Pericardium fibroblast (primary cell): ENCODE results near the gene MLX. TPM values are rescaled to one million over a fixed set of nuclear protein-coding genes. Genes with fewer than 3 reads are reported as not detected.

ENCODE experiments used
- total RNA-seq: library from RNA; depleted of rRNA; stranded (reverse); fragments of >200 nt; gene quantifications from 2 replicates; pipeline ENCODE4 v1.2.3, GENCODE V29; 2015

Gene MLX, protein sequence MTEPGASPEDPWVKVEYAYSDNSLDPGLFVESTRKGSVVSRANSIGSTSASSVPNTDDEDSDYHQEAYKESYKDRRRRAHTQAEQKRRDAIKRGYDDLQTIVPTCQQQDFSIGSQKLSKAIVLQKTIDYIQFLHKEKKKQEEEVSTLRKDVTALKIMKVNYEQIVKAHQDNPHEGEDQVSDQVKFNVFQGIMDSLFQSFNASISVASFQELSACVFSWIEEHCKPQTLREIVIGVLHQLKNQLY
- 32.6 and 34.0 TPM in 2 replicates for total RNA-seq

DNA sequence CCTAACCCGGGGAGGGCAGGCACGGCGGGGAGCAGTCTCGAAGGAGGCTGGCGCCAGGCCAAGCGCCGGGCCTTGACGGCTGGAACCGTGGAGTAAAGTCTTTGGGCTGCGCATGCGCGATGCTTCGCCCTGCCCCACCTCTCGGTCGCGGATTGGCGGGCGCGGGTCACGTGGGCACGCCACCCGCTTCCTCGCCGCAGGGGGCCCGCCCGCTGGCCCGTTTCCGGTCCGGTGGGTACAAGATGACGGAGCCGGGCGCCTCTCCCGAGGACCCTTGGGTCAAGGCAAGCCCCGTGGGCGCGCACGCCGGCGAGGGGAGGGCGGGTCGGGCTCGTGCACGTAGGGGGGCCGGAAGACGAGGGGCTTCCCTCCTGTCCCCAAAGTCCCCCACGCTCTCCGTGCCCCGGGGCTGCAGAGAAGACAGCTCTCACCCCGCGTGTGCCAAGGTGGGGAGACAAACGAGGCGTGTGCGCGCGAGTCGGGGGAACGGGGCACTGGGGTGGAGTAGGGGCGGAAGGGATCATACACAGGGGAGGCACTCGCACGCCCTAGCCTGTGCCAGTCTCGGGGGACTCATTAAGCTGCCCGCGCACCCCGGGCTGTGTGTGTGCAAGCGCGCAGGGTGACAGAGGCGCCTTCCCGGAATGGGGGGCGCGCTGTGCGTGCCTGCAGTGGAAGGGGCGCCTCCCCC lies at the start of gene MLX:
MLX (plus strand) TSS at position 218 of the 691 bp plus-strand sequence; CDS start at position 243, 25 bp downstream.

DNA sequence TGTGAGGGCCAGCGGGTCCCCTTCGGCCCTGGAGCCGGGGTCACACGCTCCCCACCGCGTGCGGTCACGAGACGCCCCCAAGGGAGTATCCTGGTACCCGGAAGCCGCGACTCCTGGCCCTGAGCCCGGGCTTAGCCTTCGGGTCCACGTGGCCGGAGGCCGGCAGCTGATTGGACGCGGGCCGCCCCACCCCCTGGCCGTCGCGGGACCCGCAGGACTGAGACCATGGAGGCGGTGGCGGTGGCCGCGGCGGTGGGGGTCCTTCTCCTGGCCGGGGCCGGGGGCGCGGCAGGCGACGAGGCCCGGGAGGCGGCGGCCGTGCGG lies 30.9 kb upstream of the MLX start, which contains the start of gene NAGLU:
NAGLU (plus strand) TSS at position 194 of the 324 bp plus-strand sequence; CDS start at position 226, 32 bp downstream.

DNA sequence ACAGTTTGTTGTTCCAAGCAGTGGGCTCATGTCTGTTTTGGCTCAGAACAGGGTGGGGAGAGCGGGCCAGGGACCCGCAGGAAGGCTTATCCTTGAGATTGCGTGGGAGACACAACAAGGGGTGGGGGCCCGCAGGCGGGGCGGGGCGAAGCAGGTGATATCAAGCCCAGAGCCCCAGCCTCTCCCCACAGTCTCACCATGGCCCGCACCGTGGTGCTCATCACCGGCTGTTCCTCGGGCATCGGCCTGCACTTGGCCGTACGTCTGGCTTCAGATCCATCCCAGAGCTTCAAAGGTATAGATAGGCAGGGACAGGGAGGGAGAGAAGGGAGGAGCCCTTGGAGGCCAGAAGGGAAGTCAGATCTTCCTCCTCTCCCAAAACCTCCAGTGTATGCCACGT lies 14.2 kb upstream of the MLX start, which contains the start of gene HSD17B1:
HSD17B1 (plus strand) TSS at position 188 of the 400 bp plus-strand sequence; CDS start at position 199, 11 bp downstream.

DNA sequence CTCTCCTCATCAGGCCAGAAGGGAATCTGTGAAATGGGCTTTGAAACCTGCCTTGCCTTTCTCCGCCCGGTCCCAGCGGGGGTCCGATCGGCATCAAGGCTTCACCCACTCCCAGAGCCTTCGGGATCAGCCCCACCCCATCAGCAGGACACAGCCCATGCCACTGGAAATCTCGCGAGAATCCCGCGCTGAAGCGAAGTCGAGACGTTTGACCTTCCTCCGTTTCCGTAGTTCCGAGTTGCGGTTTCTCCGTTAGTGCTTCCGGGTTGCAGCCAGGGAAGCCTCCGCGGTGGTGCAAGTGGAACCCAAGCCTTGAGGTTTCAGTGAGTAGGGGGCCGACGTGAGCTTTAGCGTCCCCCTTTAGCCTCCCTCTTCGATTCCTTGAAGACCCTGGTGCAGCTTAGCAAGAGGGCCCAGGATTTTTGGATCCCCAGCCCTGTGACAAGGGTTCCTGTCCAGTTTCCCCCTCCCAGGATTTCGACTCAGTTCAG lies 5.0 kb upstream of the MLX start, which contains the start of gene COASY:
COASY (plus strand) TSS at position 252 of the 491 bp plus-strand sequence. CDS start 475 bp downstream, outside the sequence.

DNA sequence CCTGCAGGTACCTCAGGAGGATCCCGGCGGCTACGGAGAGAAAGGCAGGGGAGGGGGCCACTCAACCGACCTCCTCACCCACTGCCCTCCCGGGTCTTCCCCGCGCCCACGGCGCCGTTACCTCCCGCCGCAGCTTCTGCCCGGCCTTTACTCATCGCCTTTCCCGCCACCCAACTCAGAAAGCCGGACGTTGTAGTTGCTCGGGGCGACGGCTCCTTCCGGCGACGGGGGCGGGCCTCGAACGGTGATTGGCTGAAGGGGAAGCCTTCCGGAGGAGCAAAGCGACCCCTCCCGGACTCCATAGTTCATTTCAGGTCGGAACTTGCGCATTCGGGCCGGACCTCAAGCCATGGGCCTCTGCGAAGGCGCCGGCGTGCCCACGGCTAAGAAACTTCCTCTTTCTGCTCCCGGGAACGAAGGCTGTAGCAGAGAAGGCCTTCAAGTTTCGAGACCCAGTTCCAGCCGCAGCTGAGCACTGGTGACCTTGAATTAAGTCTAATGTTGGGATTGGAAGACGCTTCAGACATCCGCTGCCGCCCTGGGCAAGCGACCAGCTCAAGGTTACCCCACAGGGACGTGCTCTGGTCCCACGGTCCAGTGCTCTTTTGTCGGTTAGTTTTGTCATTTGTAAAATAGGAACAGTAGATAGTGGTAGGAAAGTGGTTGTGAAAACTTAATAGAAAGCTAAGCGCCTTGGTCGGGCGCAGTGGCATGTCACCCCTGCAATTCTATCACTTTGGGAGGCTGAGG lies 10.8 kb downstream of the MLX start, which contains the start of gene PSMC3IP:
PSMC3IP (minus strand) TSS at position 198 of the 750 bp plus-strand sequence; CDS start at position 155, 43 bp downstream.

DNA sequence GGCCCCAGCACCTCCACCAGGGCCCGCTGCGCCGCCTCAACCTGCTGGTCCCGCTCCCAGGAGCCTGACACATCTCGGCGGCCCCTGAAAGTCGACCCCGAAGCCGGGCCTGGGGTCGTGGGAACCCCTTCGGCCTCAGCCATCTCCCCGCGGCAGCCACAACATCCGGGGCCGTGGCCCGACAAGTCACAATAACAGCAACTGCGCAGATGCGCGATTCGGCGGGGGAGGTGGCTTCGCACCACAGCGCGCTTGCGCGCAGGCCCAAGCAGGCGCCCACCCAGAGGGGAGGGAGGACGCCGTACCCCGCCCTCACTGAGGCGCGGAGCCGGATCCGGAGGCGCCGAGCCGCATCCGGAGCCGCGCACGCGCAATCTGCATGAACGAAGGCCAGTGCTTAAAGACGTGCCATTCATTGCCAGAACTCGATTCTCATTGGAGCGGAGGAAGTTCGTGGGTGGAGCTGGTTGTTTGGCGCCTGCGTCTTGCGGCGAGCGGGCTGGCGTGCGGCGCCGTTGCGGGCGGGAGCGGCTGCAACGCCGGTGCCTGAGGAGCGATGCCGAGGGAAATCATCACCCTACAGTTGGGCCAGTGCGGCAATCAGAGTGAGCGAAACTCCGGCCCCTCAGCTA lies 42.4 kb downstream of the MLX start, which contains the start of the genes RETREG3 and TUBG1:
RETREG3 (minus strand) TSS at position 193 of the 632 bp plus-strand sequence; CDS start at position 143, 50 bp downstream.
TUBG1 (plus strand) TSS at position 502 of the 632 bp plus-strand sequence; CDS start at position 557, 55 bp downstream.

Other genes starting within 250 kb of the MLX start
- 110 and 130 TPM in 2 replicates for gene STAT3, start 178.7 kb upstream of the MLX start, total RNA-seq
- 510 and 922 TPM in 2 replicates for gene CAVIN1, start 143.8 kb upstream of the MLX start, total RNA-seq
- 19.4 and 23.2 TPM in 2 replicates for gene ATP6V0A1, start 108.2 kb upstream of the MLX start, total RNA-seq
- gene NAGLU, start 30.9 kb upstream of the MLX start, total RNA-seq: 60.7 and 96.4 TPM in 2 replicates
- 4.0 and 4.9 TPM in 2 replicates for gene HSD17B1, start 14.2 kb upstream of the MLX start, total RNA-seq
- 28.9 and 30.2 TPM in 2 replicates for gene COASY, start 5.0 kb upstream of the MLX start, total RNA-seq
- 1.9 and 2.5 TPM in 2 replicates for gene PSMC3IP, start 10.6 kb downstream of the MLX start, total RNA-seq
- 38.4 and 42.7 TPM in 2 replicates for gene RETREG3, start 42.3 kb downstream of the MLX start, total RNA-seq
- gene TUBG1, start 42.6 kb downstream of the MLX start, total RNA-seq: 21.0 and 35.8 TPM in 2 replicates
- 17.1 and 17.2 TPM in 2 replicates for gene TUBG2, start 92.2 kb downstream of the MLX start, total RNA-seq
- gene PLEKHH3, start 109.9 kb downstream of the MLX start, total RNA-seq: 40.7 and 42.5 TPM in 2 replicates
- 2.8 and 3.4 TPM in 2 replicates for gene CCR10, start 114.7 kb downstream of the MLX start, total RNA-seq
- gene CNTNAP1, start 115.4 kb downstream of the MLX start, total RNA-seq: 32.9 and 37.9 TPM in 2 replicates
- gene EZH1, start 177.9 kb downstream of the MLX start, total RNA-seq: 11.3 TPM in 2 replicates
- 5.3 and 6.3 TPM in 2 replicates for gene RAMP2, start 194.1 kb downstream of the MLX start, total RNA-seq
- gene VPS25, start 206.3 kb downstream of the MLX start, total RNA-seq: 68.3 and 71.2 TPM in 2 replicates
- 2.0 and 3.9 TPM in 2 replicates for gene WNK4, start 213.5 kb downstream of the MLX start, total RNA-seq
- 49.3 and 60.7 TPM in 2 replicates for gene COA3, start 231.6 kb downstream of the MLX start, total RNA-seq
- gene CNTD1, start 231.8 kb downstream of the MLX start, total RNA-seq: not detected in 2 replicates